Lung (tissue), 12 donors: ENCODE measurements around the gene SLC22A23. TPM values are rescaled to one million over a fixed set of nuclear protein-coding genes. Genes with fewer than 3 reads are reported as not detected.

Experiments used
- ATAC-seq: fragments of 200-7000 bp; cut with Tn5 transposase; one replicate; pipeline ENCODE4 v1.9.1; 2020; ENCODE audit warnings: moderate number of reproducible peaks; ENCODE audit not compliant: insufficient read depth, low FRiP score
- DNase-seq, 3 donors: peaks; one replicate each; pipeline ENCODE4 v3.0.0-alpha.2; 2013 to 2017
- H3K27ac ChIP-seq, 2 donors: one replicate each; pipeline ENCODE4 v1.5.1; 2013; ENCODE audit warnings: mild to moderate bottlenecking in 2 of 2, moderate library complexity in 2 of 2, control low read depth in 1 of 2, inconsistent platforms in 1 of 2, low read depth in 1 of 2, low read length in 1 of 2
- H3K27me3 ChIP-seq, 3 donors: one replicate each; pipeline ENCODE4 v1.5.1; 2013; ENCODE audit warnings: low read length in 2 of 3; ENCODE audit not compliant: control insufficient read depth in 3 of 3, insufficient read depth in 3 of 3
- H3K36me3 ChIP-seq, 4 donors: one replicate each; pipeline ENCODE4 v1.5.1; 2013; ENCODE audit warnings: low read length in 4 of 4, mild to moderate bottlenecking in 1 of 4, moderate library complexity in 1 of 4; ENCODE audit not compliant: control insufficient read depth in 4 of 4, insufficient read depth in 4 of 4
- H3K4me1 ChIP-seq, 5 donors: one replicate each; pipeline ENCODE4 v1.5.1; 2013; ENCODE audit warnings: low read length in 5 of 5, mild to moderate bottlenecking in 2 of 5, moderate library complexity in 1 of 5; ENCODE audit not compliant: control insufficient read depth in 5 of 5, insufficient read depth in 5 of 5
- H3K4me3 ChIP-seq: one replicate; pipeline ENCODE4 v1.5.1; 2013; ENCODE audit warnings: mild to moderate bottlenecking, control low read depth, moderate library complexity
- H3K9ac ChIP-seq, 2 donors: one replicate each; pipeline ENCODE4 v1.5.1; 2013; ENCODE audit warnings: low read length in 2 of 2, control low read depth in 1 of 2; ENCODE audit not compliant: insufficient read depth in 1 of 2
- H3K9me3 ChIP-seq, 4 donors: one replicate each; pipeline ENCODE4 v1.5.1; 2013; ENCODE audit warnings: low read length in 3 of 4, mild to moderate bottlenecking in 1 of 4, moderate library complexity in 1 of 4; ENCODE audit not compliant: control insufficient read depth in 4 of 4, insufficient read depth in 3 of 4
- CTCF ChIP-seq: IDR thresholded peaks from 2 replicates; pipeline ENCODE4 v1.5.1; 2012; ENCODE audit warnings: mild to moderate bottlenecking; ENCODE audit errors: control extremely low read depth, extremely low read depth
- WGBS, 2 donors: extraction: QIAGEN DNeasy Blood & Tissue Kit; methylation state at CpG; one replicate each; pipeline ENCODE4 v1.1.7; 2013; 5-methylcytosine and 5-hydroxymethylcytosine counted together
- polyA plus RNA-seq, 2 donors: library from polyadenylated mRNA; stranded (reverse); fragments of 200-250 nt; gene quantifications; one replicate each; pipeline ENCODE4 v1.2.1, GENCODE V29; 2013
- total RNA-seq, 2 donors: library from RNA; depleted of rRNA in 1 of 2; stranded (reverse); fragments of >200 nt in 1 of 2; gene quantifications; one replicate each; pipeline ENCODE4 v1.2.1, GENCODE V29; 2014 to 2021
- donor health status: control.
- donor health status: control.
- donor health status: Bipolar disorder and iron deficiency.
- donor health status: healthy.
- donor health status: DM: yes; HTN: yes; CAD: no.

SLC22A23 gene
- total and polyA plus RNA-seq, 4 donors, result 6.6 to 45.6 (median 24.1) TPM

GRCh38 chr6:3280091-3280490, 176.8 kb downstream of the SLC22A23 start:
- no peak for ATAC-seq
- WGBS, 2 donors, result 82 to 88% methylated on average over 14 of the region's 14 CpGs
- Histone ChIP-seq H3K27ac (no peak overlapping the region), H3K4me3 (no peak overlapping the region), H3K9ac (no peak overlapping the region), H3K4me1 (peaks cover 0 to 19% (median 10%) of the 10 kb centered on the region in 5 donors), H3K27me3 (no peaks in the 10 kb centered on the region), H3K9me3 (no peaks in the 10 kb centered on the region), H3K36me3 (peaks cover 0 to 16% (median 12%) of the 10 kb centered on the region in 4 donors)
- TF ChIP-seq CTCF, result no peak
- peak in 1 of 3 donors; percentile 9 for DNase-seq

- WGBS, 2 donors, result 85 to 94% methylated on average over 4 of the region's 4 CpGs
- Histone ChIP-seq H3K4me3 (no peak overlapping the region), H3K9me3 (no peaks in the 10 kb centered on the region), H3K36me3 (peaks cover 0 to 9% (median 7%) of the 10 kb centered on the region in 4 donors), H3K4me1 (peaks cover 0 to 19% (median 10%) of the 10 kb centered on the region in 5 donors), H3K9ac (no peak overlapping the region), H3K27ac (no peak overlapping the region), H3K27me3 (no peaks in the 10 kb centered on the region)
- no peak for ATAC-seq
- TF ChIP-seq CTCF, result no peak
- peak in 1 of 3 donors; percentile 11 for DNase-seq
These were observed 178.2 kb downstream of the SLC22A23 start for GRCh38 chr6:3278691-3279090.

- no peak for ATAC-seq
These were observed 178.9 kb downstream of the SLC22A23 start for GRCh38 chr6:3277851-3278416.

More at GRCh38 chr6:3277851-3278416, 178.9 kb downstream of the SLC22A23 start:
- WGBS, 2 donors, result 84 to 85% methylated on average over 9 of the region's 9 CpGs
- peaks cover 0 to 19% (median 9%) of the 10 kb centered on the region in 5 donors for H3K4me1 ChIP-seq
- no peaks in the 10 kb centered on the region for H3K9me3 ChIP-seq
- no peak overlapping the region for H3K27ac ChIP-seq
- no peak for TF ChIP-seq CTCF
- no peak for DNase-seq
- no peaks in the 10 kb centered on the region for H3K27me3 ChIP-seq
- no peak overlapping the region for H3K9ac ChIP-seq
- H3K4me3 ChIP-seq, result no peak overlapping the region
- H3K36me3 ChIP-seq, result peaks cover 0 to 6% (median 4%) of the 10 kb centered on the region in 4 donors
